Hepatocyte (in vitro differentiated cells): ENCODE results near the gene SEMA3D.

Source experiments
- CTCF ChIP-seq: fragments of 200-600 bp; sonication (generic); IDR thresholded peaks from 2 replicates; pipeline ENCODE4 v1.5.1; 2016; ENCODE audit warnings: antibody characterized with exemption, mild to moderate bottlenecking; ENCODE audit not compliant: poor library complexity
- EZH2phosphoT487 ChIP-seq: fragments of 200-600 bp; sonication (generic); IDR thresholded peaks from one replicate; pipeline ENCODE4 v1.6.1; 2018; ENCODE audit warnings: antibody characterized with exemption, mild to moderate bottlenecking, low read depth, moderate library complexity; ENCODE audit not compliant: unreplicated experiment, severe bottlenecking

GRCh38 chr7:85079434-85079833 is 107.4 kb downstream of the SEMA3D start:
- TF ChIP-seq CTCF (no peak), EZH2phosphoT487 (no peak)
